ENCODE data around the gene HDAC4.

The HDAC4 gene

GRCh38 chr2:239298116-239298804 is 102.6 kb downstream of the HDAC4 start:
- Histone ChIP-seq H3K9ac (ENCODE audit: low read length in 5 of 5) (no peak overlapping the region), H3K9me3 (ENCODE audit: control insufficient read depth in 5 of 5, low read length in 5 of 5) (no peaks in the 10 kb centered on the region), H3K4me1 (ENCODE audit: control insufficient read depth in 5 of 5, insufficient read depth in 5 of 5, low read length in 5 of 5) (peaks cover 2 to 42% (median 30%) of the 10 kb centered on the region in 5 donors), H3K27me3 (ENCODE audit: control insufficient read depth in 5 of 5, insufficient read depth in 4 of 5, low read length in 5 of 5) (no peaks in the 10 kb centered on the region), H3K27ac (ENCODE audit: low read depth, low read length) (no peak overlapping the region), H3K36me3 (ENCODE audit: control insufficient read depth in 5 of 5, insufficient read depth in 5 of 5, low read length in 5 of 5) (no peaks in the 10 kb centered on the region), H3K4me3 (ENCODE audit: low read depth in 1 of 5, low read length in 5 of 5) (no peak overlapping the region)

- H3K27me3 ChIP-seq (ENCODE audit: control insufficient read depth in 5 of 5, insufficient read depth in 4 of 5, low read length in 5 of 5), result no peaks in the 10 kb centered on the region
- no peak overlapping the region for H3K9ac ChIP-seq (ENCODE audit: low read length in 5 of 5)
- no peaks in the 10 kb centered on the region for H3K9me3 ChIP-seq (ENCODE audit: control insufficient read depth in 5 of 5, low read length in 5 of 5)
- no peak overlapping the region for H3K27ac ChIP-seq (ENCODE audit: low read depth, low read length)
- H3K4me3 ChIP-seq (ENCODE audit: low read depth in 1 of 5, low read length in 5 of 5), result no peak overlapping the region
- H3K36me3 ChIP-seq (ENCODE audit: control insufficient read depth in 5 of 5, insufficient read depth in 5 of 5, low read length in 5 of 5), result no peaks in the 10 kb centered on the region
- H3K4me1 ChIP-seq (ENCODE audit: control insufficient read depth in 5 of 5, insufficient read depth in 5 of 5, low read length in 5 of 5), result peaks cover 2 to 38% (median 27%) of the 10 kb centered on the region in 5 donors
Measured at GRCh38 chr2:239297142-239298004, 103.4 kb downstream of the HDAC4 start.

GRCh38 chr2:239296020-239296932 is 104.5 kb downstream of the HDAC4 start:
- H3K4me3 ChIP-seq (ENCODE audit: low read depth in 1 of 5, low read length in 5 of 5), result no peak overlapping the region
- no peaks in the 10 kb centered on the region for H3K9me3 ChIP-seq (ENCODE audit: control insufficient read depth in 5 of 5, low read length in 5 of 5)
- H3K4me1 ChIP-seq (ENCODE audit: control insufficient read depth in 5 of 5, insufficient read depth in 5 of 5, low read length in 5 of 5), result peaks cover 2 to 37% (median 23%) of the 10 kb centered on the region in 5 donors
- H3K27ac ChIP-seq (ENCODE audit: low read depth, low read length), result no peak overlapping the region
- H3K9ac ChIP-seq (ENCODE audit: low read length in 5 of 5), result no peak overlapping the region
- H3K27me3 ChIP-seq (ENCODE audit: control insufficient read depth in 5 of 5, insufficient read depth in 4 of 5, low read length in 5 of 5), result no peaks in the 10 kb centered on the region
- no peaks in the 10 kb centered on the region for H3K36me3 ChIP-seq (ENCODE audit: control insufficient read depth in 5 of 5, insufficient read depth in 5 of 5, low read length in 5 of 5)

DNA sequence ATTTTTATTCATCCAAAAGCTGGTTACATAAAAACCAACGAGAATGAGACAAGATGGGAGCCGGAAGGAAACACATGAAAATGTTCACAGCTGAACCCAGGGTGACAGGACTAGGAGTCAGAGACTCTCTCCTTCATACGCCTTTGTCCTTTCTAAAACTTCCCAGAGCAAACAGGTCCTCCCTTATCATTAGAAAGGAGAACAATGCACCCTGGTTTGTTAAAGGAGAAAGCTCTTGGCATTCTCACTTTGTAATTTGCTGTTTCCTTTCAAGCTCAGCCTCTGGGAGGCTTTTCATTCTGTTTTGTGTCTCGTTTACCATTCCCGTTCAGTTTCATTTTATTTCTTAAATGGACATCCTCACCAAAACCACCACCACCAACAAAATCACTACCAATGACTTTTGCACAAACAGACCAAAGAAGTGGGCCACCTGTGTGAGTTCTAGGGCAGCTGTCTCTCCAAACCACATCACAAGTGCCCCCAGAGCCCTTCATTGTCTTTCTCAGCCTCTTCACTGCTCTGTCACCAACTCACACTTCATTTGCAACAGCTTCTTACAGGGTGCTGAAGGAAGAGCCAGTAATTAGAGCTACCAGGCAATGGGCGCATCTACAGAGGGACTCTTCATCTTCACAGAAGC is 105.3 kb downstream of the HDAC4 start:
- no peak overlapping the region for H3K9ac ChIP-seq (ENCODE audit: low read length in 5 of 5)
- H3K4me3 ChIP-seq (ENCODE audit: low read depth in 1 of 5, low read length in 5 of 5), result no peak overlapping the region
- no peaks in the 10 kb centered on the region for H3K9me3 ChIP-seq (ENCODE audit: control insufficient read depth in 5 of 5, low read length in 5 of 5)
- no peaks in the 10 kb centered on the region for H3K27me3 ChIP-seq (ENCODE audit: control insufficient read depth in 5 of 5, insufficient read depth in 4 of 5, low read length in 5 of 5)
- no peaks in the 10 kb centered on the region for H3K36me3 ChIP-seq (ENCODE audit: control insufficient read depth in 5 of 5, insufficient read depth in 5 of 5, low read length in 5 of 5)
- peaks cover 4 to 37% (median 19%) of the 10 kb centered on the region in 5 donors for H3K4me1 ChIP-seq (ENCODE audit: control insufficient read depth in 5 of 5, insufficient read depth in 5 of 5, low read length in 5 of 5)
- no peak overlapping the region for H3K27ac ChIP-seq (ENCODE audit: low read depth, low read length)

DNA sequence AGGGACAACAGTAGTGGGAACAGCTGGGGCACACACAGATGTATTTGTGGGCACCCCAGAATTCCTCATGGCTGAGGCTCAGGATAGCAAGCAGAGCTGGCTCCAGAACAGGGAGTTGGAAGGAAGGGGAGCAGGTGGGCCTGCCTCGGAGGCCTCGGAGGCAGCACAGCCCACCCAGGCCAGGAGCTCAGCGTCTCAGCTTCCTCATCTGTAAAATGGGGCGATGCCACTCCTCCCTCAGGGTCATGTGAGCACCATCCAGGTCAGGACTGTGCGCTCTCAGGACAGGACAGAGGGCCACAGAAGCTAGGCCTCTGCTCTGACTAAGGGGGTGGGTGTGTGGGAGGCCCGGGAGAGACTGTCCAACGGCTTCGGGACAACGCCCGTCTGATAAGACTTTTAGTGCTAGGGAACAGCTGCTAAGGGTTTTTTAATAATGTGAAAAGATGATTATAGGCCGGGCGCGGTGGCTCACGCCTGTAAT is 106.2 kb downstream of the HDAC4 start:
- H3K9me3 ChIP-seq (ENCODE audit: control insufficient read depth in 5 of 5, low read length in 5 of 5), result no peaks in the 10 kb centered on the region
- no peaks in the 10 kb centered on the region for H3K36me3 ChIP-seq (ENCODE audit: control insufficient read depth in 5 of 5, insufficient read depth in 5 of 5, low read length in 5 of 5)
- no peak overlapping the region for H3K27ac ChIP-seq (ENCODE audit: low read depth, low read length)
- no peak overlapping the region for H3K9ac ChIP-seq (ENCODE audit: low read length in 5 of 5)
- peaks cover 4 to 38% (median 17%) of the 10 kb centered on the region in 5 donors for H3K4me1 ChIP-seq (ENCODE audit: control insufficient read depth in 5 of 5, insufficient read depth in 5 of 5, low read length in 5 of 5)
- H3K4me3 ChIP-seq (ENCODE audit: low read depth in 1 of 5, low read length in 5 of 5), result no peak overlapping the region
- H3K27me3 ChIP-seq (ENCODE audit: control insufficient read depth in 5 of 5, insufficient read depth in 4 of 5, low read length in 5 of 5), result no peaks in the 10 kb centered on the region

DNA sequence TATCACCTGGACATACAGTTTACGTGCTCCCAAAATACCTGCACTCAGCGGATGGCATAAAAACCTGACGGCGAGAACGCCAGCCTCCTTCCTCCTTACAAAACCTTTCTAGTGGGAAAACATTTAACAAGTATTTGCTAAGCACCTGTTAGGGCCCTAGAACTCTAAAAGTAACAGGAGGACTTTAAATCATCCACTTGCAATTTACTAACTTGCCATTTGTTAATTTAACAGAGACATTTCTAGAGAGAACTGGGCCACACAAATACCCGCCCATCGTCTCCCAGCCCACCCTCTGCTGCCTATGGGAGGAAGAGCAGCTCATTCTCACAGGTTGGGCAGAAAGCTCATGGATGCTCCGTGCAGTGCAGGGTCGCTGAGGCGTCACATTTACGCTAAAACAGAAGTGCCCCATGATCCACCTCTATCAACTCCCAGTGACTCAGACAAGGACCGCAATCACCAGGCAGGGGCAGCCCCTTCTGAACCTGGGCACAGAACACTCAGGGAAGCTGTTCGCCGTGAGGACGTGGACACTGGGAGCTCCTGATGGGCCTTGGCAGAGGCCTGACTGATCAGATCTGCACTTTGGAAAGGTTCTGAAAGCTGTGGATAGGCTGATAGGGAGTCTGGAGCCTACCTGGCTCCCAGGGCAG is 106.9 kb downstream of the HDAC4 start:
- no peak overlapping the region for H3K4me3 ChIP-seq (ENCODE audit: low read depth in 1 of 5, low read length in 5 of 5)
- H3K27me3 ChIP-seq (ENCODE audit: control insufficient read depth in 5 of 5, insufficient read depth in 4 of 5, low read length in 5 of 5), result no peaks in the 10 kb centered on the region
- H3K36me3 ChIP-seq (ENCODE audit: control insufficient read depth in 5 of 5, insufficient read depth in 5 of 5, low read length in 5 of 5), result no peaks in the 10 kb centered on the region
- H3K9me3 ChIP-seq (ENCODE audit: control insufficient read depth in 5 of 5, low read length in 5 of 5), result no peaks in the 10 kb centered on the region
- H3K27ac ChIP-seq (ENCODE audit: low read depth, low read length), result no peak overlapping the region
- peaks cover 4 to 44% (median 17%) of the 10 kb centered on the region in 5 donors for H3K4me1 ChIP-seq (ENCODE audit: control insufficient read depth in 5 of 5, insufficient read depth in 5 of 5, low read length in 5 of 5)
- no peak overlapping the region for H3K9ac ChIP-seq (ENCODE audit: low read length in 5 of 5)

GRCh38 chr2:239292959-239293774 is 107.7 kb downstream of the HDAC4 start:
- Histone ChIP-seq H3K4me3 (ENCODE audit: low read depth in 1 of 5, low read length in 5 of 5) (no peak overlapping the region), H3K4me1 (ENCODE audit: control insufficient read depth in 5 of 5, insufficient read depth in 5 of 5, low read length in 5 of 5) (peaks cover 4 to 48% (median 17%) of the 10 kb centered on the region in 5 donors), H3K9me3 (ENCODE audit: control insufficient read depth in 5 of 5, low read length in 5 of 5) (no peaks in the 10 kb centered on the region), H3K27ac (ENCODE audit: low read depth, low read length) (no peak overlapping the region), H3K9ac (ENCODE audit: low read length in 5 of 5) (no peak overlapping the region), H3K27me3 (ENCODE audit: control insufficient read depth in 5 of 5, insufficient read depth in 4 of 5, low read length in 5 of 5) (no peaks in the 10 kb centered on the region), H3K36me3 (ENCODE audit: control insufficient read depth in 5 of 5, insufficient read depth in 5 of 5, low read length in 5 of 5) (no peaks in the 10 kb centered on the region)

- peaks cover 4 to 47% (median 17%) of the 10 kb centered on the region in 5 donors for H3K4me1 ChIP-seq (ENCODE audit: control insufficient read depth in 5 of 5, insufficient read depth in 5 of 5, low read length in 5 of 5)
- H3K27me3 ChIP-seq (ENCODE audit: control insufficient read depth in 5 of 5, insufficient read depth in 4 of 5, low read length in 5 of 5), result no peaks in the 10 kb centered on the region
- H3K9me3 ChIP-seq (ENCODE audit: control insufficient read depth in 5 of 5, low read length in 5 of 5), result no peaks in the 10 kb centered on the region
- no peak overlapping the region for H3K4me3 ChIP-seq (ENCODE audit: low read depth in 1 of 5, low read length in 5 of 5)
- no peak overlapping the region for H3K27ac ChIP-seq (ENCODE audit: low read depth, low read length)
- no peak overlapping the region for H3K9ac ChIP-seq (ENCODE audit: low read length in 5 of 5)
- no peaks in the 10 kb centered on the region for H3K36me3 ChIP-seq (ENCODE audit: control insufficient read depth in 5 of 5, insufficient read depth in 5 of 5, low read length in 5 of 5)
Measured at GRCh38 chr2:239292531-239292930, 108.3 kb downstream of the HDAC4 start.
